ENCODE data around the gene TREML1.

TREML1 gene

DNA sequence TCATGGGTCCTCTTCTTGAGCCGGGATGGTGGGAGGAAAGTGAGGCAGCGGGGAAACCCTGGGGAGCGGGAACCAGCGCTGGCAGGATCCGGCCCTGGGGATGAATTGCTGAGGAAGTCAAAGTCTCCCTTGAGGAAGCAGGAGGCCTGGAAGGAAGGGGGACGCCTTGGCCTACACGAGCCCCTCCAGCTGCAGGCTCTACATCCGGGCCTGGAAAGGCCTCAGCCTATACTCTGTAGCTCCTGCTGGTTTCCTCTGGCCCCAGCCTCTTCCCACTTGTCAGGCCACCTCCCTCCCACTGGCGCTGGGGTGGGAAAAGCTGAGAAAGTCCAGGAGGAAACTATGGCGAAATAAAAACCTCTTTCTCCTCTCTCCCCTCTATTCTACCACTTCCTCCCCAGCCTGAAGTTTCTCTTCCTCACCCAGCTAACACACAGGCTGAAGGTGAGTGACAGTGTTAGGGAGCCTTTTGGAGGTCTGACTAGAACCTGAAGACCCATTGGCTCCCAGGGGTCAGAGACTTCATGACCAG is 31.9 kb upstream of the TREML1 start:
- Histone ChIP-seq H3K36me3 (ENCODE audit: low read depth) (no peaks in the 10 kb centered on the region), H3K4me1 (ENCODE audit: insufficient read depth, poor library complexity, severe bottlenecking) (no peaks in the 10 kb centered on the region), H3K9me3 (ENCODE audit: severe bottlenecking) (no peaks in the 10 kb centered on the region), H3K27ac (ENCODE audit: poor library complexity, severe bottlenecking) (no peak overlapping the region), H3K27me3 (ENCODE audit: insufficient read depth, poor library complexity, severe bottlenecking) (no peaks in the 10 kb centered on the region), H3K4me3 (ENCODE audit: severe bottlenecking) (no peak overlapping the region)
- ATAC-seq (ENCODE audit: low read depth) (no peak), DNase-seq (ENCODE audit: low spot score) (no peak)
- no peak for TF ChIP-seq CTCF (IDR thresholded peaks at IDR 0.05; ENCODE audit: poor library complexity, severe bottlenecking)

- TF ChIP-seq CTCF (IDR thresholded peaks at IDR 0.05; ENCODE audit: poor library complexity, severe bottlenecking) = no peak
- no peaks in the 10 kb centered on the region for H3K27me3 ChIP-seq (ENCODE audit: insufficient read depth, poor library complexity, severe bottlenecking)
- no peak for ATAC-seq (ENCODE audit: low read depth)
Measured at GRCh38 chr6:41184761-41185160, 30.6 kb upstream of the TREML1 start.

DNA sequence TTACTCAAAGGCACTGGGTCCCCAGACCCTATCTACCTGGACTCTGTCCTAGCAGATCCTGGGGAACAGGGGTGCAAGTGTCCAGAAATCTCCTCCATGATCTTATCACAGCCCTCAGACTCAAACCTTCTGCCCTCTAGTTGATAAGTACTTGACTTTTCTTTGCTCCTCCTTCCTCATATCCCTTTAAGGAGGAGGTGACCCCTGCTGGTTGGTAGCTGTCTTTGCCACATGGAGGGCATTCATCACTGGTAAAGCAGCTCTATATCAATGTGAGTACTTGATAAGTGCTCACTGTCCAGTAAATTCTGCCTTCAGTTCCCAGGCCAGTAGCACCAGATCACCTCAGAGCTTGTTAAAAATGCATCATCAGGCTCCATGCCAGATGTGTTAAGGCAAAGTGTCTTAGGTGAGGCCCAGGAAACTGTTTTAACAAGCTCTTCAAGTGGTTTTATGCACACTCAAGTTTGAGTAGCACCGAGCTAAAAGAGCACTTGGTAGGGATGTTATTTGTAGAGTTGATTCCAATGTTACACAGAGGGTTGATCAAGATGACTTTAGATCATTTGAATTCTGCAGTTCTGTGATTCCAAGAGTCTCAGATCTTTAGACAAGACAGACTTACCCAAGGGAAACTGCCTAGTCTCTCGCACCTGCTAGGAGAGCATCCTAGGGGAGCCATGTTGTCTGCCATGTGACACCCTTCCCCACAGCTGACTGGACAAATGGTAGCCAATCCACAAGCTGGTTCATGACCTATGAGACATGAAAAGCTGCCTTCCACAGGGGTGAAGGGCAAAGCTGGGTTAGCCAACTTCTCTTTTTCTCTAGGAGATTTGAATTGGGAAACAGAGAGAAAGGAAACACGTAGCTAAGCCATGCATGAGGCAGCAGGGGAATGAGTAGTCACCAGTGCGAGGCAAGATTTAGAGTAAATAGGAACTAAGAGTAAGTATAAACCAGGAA is 28.2 kb upstream of the TREML1 start:
- Histone ChIP-seq H3K4me1 (ENCODE audit: insufficient read depth, poor library complexity, severe bottlenecking) (no peaks in the 10 kb centered on the region), H3K27ac (ENCODE audit: poor library complexity, severe bottlenecking) (no peak overlapping the region), H3K27me3 (ENCODE audit: insufficient read depth, poor library complexity, severe bottlenecking) (no peaks in the 10 kb centered on the region), H3K4me3 (ENCODE audit: severe bottlenecking) (no peak overlapping the region), H3K9me3 (ENCODE audit: severe bottlenecking) (no peaks in the 10 kb centered on the region), H3K36me3 (ENCODE audit: low read depth) (no peaks in the 10 kb centered on the region)
- ATAC-seq (ENCODE audit: low read depth) (peak; percentile 85), DNase-seq (ENCODE audit: low spot score) (no peak)
- TF ChIP-seq CTCF (IDR thresholded peaks at IDR 0.05; ENCODE audit: poor library complexity, severe bottlenecking) = peak; percentile 73

More at GRCh38 chr6:41184761-41185160, 30.6 kb upstream of the TREML1 start:
- H3K36me3 ChIP-seq (ENCODE audit: low read depth) = no peaks in the 10 kb centered on the region
- no peak overlapping the region for H3K4me3 ChIP-seq (ENCODE audit: severe bottlenecking)
- H3K9me3 ChIP-seq (ENCODE audit: severe bottlenecking) = no peaks in the 10 kb centered on the region
- H3K4me1 ChIP-seq (ENCODE audit: insufficient read depth, poor library complexity, severe bottlenecking) = no peaks in the 10 kb centered on the region
- no peak for DNase-seq (ENCODE audit: low spot score)
- no peak overlapping the region for H3K27ac ChIP-seq (ENCODE audit: poor library complexity, severe bottlenecking)

DNA sequence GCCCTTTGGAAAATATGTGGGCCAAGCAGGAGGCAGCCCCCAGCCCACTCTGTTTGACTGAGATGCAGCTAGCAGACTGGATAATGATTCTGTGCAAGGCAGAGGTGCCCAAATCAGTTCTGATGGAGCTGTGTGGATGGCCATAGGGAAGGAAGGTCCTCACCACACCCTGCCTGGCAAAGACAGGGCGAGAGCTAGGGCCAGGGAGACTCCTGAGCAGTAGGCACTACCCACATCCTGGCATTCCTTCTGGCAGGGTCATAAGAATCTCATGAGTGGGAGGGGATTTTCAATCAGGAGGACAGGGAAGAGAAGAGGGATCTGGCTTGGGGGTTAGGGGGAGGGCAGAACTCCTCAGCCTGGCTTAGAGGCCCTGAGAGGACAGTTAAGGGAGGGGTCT is 27.4 kb upstream of the TREML1 start:
- Histone ChIP-seq H3K27me3 (ENCODE audit: insufficient read depth, poor library complexity, severe bottlenecking) (no peaks in the 10 kb centered on the region), H3K36me3 (ENCODE audit: low read depth) (no peaks in the 10 kb centered on the region), H3K4me1 (ENCODE audit: insufficient read depth, poor library complexity, severe bottlenecking) (no peaks in the 10 kb centered on the region), H3K9me3 (ENCODE audit: severe bottlenecking) (no peaks in the 10 kb centered on the region), H3K27ac (ENCODE audit: poor library complexity, severe bottlenecking) (no peak overlapping the region), H3K4me3 (ENCODE audit: severe bottlenecking) (no peak overlapping the region)
- no peak for TF ChIP-seq CTCF (IDR thresholded peaks at IDR 0.05; ENCODE audit: poor library complexity, severe bottlenecking)
- ATAC-seq (ENCODE audit: low read depth) (peak; percentile 44; the same call in 2 of the 3 replicates), DNase-seq (ENCODE audit: low spot score) (no peak)

DNA sequence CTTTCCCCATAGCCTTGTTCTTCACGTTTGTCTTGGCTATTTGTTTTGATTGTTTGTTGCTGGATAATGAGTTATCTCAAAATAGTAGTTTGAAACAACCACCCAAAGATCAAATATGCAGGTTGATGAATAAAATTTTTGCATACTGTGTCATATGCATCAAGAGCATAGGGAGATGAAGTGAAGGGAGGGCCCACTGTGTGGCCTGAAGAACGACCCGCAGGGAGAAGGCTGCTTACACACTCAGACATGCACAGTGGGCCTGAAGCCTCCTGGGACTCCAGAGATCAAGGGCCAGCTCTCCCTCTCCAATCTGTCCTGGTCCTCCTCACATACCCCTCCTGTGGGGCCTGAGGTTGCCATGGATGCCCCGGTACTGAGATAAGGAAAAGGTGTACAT is 25.0 kb upstream of the TREML1 start:
- Histone ChIP-seq H3K27me3 (ENCODE audit: insufficient read depth, poor library complexity, severe bottlenecking) (no peaks in the 10 kb centered on the region), H3K4me1 (ENCODE audit: insufficient read depth, poor library complexity, severe bottlenecking) (no peaks in the 10 kb centered on the region), H3K27ac (ENCODE audit: poor library complexity, severe bottlenecking) (no peak overlapping the region), H3K4me3 (ENCODE audit: severe bottlenecking) (no peak overlapping the region), H3K9me3 (ENCODE audit: severe bottlenecking) (no peaks in the 10 kb centered on the region), H3K36me3 (ENCODE audit: low read depth) (no peaks in the 10 kb centered on the region)
- TF ChIP-seq CTCF (IDR thresholded peaks at IDR 0.05; ENCODE audit: poor library complexity, severe bottlenecking) = no peak
- DNase-seq (ENCODE audit: low spot score) (no peak), ATAC-seq (ENCODE audit: low read depth) (no peak)
